Measurements from ENCODE around the gene CACNA2D3.

- TF ChIP-seq CTCF (IDR thresholded peaks at IDR 0.05; ENCODE audit: insufficient read depth, low read length, poor library complexity, severe bottlenecking) (no peak), EZH2phosphoT487 (conservative IDR thresholded peaks at IDR 0.05; ENCODE audit: low read length) (no peak)
Measured at GRCh38 chr3:54888162-54888561, 765.8 kb downstream of the CACNA2D3 start.

All from SU-DHL-6 (cell line).